Dedifferentiated amniotic fluid mesenchymal stem cell (primary cell): ENCODE results near the gene TNS3.
"Not testable (repeated sequence)": the region's sequence is repeated elsewhere in the genome, so short reads cannot be mapped to it uniquely, and the experiment has no call there.

ENCODE experiments used
- DNase-seq: peaks from one replicate; pipeline ENCODE4 v3.0.0-alpha.2; 2016; ENCODE audit errors: extremely low spot score

Gene TNS3

DNA sequence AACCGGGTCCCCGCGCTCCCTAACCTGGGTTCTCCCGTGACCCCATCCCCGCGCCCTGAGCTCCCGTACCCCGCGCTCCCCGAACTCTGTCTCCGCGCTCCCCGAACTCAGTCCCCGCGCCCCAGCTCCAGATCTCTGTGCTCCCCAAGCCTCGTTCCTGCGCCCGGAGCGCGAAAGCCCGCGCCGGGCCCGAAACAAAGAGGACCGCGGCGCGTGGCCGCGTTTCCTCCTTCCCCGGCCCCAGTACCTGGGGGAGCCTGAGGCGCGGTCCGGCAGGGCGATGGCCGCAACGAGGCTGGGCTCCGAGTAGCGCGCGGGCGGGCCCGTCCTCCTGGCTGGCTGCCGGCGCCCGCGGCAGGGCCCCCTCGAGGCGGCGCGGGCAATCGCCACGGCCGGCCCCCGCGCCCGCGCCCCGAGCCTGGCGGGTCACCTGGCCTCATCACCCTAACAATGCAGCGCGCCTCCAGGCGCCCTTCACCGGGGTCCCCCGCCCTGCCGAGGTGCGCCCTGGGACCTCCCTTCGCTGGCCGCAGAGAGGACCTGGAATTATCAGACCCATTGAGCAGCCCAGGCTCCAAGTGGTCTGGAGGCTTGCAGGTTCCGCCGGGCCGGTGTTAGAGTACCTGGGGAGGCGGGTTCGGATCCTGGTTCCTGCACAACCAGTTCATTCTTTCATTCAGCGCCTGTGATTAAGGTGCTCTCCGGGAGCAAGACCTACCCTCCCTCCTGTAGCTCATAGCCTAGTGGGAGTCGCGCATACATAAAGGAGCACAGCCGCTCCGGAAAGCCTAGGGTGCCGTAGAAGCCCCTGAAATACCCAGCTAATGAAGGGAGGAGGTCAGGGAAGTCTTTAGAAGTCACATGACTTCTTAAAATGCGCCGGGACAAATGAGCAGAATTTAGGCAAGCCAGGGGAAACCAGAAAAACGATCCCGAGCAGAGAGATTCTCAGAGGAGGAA, at the start of gene TNS3:
TNS3 (minus strand) TSS at position 308 of the 960 bp plus-strand sequence. CDS start 142,475 bp downstream, outside the sequence.
- no peak for DNase-seq

DNA sequence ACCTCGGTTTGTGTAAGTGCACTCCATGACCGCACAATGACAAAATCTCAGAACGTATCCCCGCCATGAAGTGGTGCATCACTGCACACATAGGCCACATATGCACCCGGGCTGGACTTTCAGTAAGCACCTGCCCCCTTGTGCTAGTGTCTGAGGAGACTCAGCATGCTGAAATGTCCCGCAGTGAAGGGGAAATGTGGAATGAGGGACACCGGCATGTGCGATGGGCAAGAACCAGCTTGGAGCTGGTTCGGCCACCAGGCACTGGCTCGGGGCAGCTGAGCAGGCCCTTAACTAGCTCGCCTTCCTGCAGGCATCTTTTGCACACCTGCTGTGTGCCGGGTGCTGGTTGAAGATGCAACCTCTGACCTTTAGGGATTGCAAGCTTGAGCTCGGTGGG, 49.8 kb upstream of the TNS3 start:
- no peak for DNase-seq

DNA sequence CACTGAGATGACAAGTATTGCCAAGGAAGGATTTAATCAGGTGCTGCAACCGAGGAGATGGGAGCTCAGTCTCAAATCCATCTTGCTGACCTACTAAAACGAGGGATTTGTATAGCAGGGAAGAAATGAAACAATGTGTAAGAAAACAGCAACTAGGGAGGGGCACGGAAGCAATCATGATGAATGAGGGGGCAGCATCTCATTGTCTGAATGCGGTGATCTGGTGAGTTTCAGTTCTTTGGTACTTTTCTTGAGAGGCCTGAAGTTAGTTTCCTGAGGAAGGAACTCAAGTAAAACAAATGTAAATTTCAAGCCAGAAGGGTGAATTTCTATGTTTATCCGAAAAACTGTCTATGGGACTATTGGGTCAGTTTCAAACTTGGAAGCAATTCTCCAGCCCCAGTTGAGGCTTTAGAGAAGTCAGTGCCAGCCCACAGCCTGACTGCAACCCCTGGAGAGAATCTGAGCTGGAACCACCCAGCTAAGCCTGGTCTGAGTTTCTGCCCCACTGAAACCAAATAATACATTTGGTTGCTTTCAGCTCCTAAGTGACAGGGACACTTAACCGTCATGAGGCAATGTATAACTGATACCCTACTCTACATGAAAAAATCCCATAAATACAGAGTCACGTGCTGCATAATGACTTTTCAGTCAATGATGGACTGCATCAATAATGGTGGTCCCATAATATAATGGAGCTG, 45.8 kb upstream of the TNS3 start:
- no peak for DNase-seq

DNA sequence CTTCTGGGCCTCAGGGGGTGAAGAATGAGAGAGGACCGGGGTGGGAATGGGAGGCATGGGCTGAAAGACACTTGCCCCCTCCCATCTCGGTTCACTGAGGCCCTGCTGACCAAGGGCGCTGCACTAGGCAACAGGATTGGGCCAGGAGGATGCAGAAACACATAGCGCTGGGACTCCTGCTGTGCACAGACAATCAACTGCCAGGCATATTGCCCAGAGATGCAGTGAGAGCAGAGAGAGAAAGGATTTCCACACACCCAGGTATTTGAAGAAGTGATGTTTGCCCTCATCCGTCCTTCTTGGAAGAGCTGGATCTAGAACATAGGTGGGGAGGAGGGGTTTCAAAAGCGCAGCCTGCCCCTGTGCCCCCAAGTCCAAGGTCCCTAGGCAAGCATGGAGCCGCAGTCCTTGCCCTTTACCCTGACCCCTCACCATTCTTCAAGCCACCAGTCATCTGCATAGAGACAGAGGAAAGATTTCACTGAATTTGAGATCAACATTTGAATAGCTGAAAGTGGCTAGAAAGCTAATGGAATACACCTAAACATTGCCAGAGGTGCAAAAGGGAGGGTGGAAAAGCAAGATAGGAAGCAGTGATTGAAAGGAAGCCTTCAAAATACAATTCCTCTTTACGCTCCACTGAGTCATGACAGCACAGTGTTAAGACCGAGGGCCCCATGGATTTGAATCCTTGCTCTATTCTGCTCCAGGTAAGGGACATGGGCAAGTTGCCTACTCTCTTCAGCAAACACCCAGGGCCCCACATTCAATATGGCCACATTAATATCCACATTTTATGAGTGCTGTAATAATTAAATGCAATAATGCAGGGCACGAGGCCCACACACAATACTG, 44.2 kb upstream of the TNS3 start:
- DNase-seq, result no peak

DNA sequence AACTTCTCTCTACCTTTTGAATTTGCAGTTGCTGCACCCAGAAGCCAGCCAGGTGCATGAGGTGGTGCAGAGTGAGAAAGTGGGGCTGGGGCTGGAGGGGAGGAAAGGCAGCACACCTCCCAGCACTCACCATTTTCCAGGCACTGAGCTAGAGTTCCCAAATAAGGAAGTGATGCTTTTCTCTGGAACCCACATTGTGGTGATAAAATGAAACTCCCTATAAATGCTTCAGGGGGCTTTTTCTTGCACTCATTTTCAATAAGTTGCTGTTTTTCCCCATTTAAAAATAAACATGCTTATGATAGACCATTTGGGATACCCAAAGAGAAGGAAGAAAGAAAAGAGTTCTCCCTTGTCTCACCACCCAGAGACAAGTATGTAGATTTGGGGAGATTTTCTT, 42.8 kb upstream of the TNS3 start:
- no peak for DNase-seq

DNA sequence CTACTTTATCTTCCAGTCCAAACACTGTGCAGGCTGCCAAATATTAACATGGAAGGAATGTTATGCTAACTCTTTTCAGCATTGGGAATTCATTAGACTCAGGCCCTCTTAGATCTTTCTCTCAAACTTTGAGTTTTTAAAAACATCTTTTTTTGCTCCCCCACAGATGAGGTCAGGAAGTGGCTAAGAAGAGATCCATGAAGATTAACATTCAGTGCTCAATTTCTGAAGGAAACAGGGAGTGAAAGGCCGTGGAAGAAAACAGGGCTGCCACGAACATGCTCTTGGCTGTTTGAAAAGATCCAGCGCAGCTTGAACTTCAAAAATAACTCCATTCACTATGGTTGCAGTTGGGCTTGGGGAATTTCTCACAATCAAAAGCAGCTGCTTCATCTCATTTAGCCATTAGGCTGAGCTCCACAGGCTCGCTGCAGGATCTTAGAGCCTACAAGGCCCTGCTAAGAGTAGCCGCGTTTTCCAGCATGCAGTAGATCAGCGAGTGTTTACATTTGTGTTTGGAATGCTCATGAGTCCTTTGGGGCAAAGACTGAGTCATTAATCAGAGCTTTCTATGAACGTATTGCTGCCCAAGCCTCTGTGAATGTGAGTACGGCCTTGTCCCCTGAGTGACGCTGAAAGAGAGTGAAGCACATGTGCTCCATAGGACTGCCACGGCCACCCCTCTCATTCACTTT, 41.2 kb upstream of the TNS3 start:
- DNase-seq, result peak; percentile 89

DNA sequence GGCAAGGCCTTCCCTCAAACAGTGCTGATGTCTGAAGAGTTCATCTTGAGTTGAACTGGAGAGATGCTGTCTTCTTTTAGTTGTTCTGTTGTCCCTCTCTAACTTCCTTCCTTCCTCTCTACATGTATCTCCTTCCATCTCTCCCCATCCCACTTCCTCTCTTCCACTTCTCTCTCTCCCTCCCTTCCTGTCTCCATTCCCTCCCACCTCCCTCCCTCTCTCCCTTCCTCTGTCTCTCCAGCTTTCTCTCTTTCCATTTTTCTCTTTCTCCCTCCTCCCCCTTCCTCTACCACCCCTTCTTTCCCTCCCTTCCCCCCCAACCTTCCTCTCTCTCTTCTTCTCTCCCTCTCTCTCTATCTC, 40.7 kb upstream of the TNS3 start:
- no peak for DNase-seq

DNA sequence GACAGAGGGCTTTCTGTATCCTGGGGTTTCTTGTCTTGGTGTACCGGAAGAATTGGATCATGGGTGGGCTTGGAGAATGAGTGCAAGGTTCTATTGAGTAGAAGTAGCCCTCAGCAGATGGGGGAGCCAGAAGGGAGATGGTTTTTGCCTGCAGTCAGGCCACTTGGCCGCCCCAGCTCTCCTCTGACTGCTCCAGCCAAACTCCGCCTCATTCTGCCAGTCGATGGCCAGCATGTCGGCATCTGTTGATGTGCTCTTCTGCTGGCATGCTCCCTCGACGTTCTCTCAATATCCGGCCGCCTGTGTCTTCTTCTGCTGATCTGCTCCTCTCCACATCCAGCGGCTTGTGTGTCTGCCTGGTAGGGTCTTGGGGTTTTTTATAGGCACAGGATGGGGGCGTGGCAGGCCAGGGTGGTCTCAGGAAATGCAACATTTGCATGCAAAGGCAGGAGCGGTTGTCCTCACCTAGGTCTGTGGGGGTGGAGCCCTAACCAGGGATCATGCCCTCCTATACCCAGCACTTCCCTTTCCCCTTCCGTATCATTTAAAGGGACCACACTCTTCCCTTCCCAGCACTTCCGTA, 40.2 kb upstream of the TNS3 start:
- no peak for DNase-seq

DNA sequence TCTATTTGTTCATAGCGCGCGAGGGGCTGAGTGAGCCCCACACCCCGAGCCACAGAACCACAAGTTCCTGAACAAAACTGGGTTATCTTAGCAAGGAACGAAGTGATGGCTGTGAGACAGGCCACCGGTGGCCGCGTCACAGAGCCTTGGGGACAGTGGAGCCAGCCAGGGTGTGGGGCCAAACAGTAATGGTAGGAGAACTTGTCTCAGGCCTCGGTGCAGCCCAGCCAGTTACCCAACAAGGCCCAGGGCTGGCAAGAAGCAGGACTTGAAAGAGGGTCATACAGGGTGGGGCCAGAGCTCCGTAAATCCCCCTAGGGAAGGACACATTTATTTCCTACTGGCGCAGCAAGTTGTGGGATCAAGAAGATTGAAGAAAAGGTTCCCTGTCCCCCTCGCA, 39.4 kb upstream of the TNS3 start:
- no peak for DNase-seq

DNA sequence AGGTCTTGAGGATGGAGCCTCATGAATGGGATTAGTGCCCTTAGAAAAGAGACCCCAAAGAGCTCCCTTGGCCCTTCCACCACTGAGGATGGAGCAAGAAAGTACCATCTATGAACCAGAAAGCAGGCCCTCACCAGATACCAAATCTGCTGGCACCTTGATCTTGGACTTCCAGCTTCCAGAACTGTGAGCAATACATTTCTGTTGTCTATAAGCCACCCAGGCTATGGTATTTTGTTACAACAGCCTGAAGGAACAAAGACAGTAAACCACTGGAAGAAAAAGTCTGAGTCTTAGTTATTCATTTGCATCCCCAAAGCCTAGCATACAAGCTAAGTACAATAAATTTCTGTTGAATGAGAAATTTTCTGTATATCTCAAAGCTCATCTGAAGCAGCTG, 37.9 kb upstream of the TNS3 start:
- no peak for DNase-seq

DNA sequence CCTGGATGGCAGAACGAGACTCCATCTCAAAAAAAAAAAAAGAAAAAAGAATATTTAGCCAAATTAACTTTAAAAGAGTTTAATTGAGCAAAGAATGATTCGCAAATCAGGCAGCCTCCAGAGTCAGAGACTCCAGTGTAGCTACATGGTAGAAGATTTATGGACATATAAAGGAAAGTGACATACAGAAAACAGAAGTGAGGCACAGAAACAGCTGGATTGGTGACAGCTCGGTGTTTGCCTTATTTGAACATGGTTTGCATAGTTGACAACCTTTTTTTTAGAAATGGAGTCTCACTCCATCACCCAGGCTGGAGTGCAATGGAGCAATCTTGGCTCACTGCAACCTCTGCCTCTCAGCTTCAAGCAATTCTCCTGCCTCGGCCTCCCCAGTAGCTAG, 35.2 kb upstream of the TNS3 start:
- DNase-seq, result no peak

DNA sequence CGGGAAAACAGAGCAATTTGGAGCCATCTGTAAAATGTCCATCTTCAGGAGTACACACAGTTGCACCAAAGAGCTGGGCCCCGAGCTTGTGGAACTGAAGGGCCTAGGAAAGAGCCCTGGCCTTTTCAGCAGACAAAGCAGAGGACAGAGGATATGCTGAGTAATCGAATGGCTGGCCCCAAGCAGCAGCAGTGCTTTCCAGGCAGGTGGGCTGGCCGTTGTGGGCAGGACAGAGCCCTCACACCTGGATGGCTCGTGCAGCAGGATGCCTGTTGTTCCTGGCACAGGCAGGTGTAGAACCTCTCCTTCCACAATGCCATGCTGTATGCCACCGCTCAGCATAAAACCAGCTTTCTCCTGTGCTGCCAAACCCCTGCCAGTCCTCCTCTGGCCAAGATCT, 32.5 kb upstream of the TNS3 start:
- DNase-seq, result no peak

DNA sequence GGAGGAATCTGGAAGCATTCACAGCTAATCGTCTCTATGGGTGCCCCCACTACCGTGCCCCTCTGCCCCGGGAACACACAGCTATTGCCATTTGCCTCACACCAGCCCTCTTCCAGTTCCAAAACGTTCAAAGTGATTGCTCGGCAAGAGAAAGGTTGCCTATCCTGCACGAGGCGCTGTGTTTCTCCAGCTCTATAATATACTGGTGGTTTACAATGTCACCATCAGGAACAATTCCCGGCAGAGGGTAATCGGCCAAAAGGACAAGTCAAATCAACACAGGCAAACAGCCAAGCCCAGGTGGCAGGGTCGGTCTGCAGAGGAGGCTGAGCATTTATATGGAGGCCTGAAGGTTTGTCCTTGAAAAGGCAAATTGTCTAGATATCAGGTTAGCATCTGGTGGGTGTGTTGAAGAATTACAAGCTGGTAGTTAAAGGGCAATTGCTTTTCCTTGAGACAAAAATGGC, 29.2 kb upstream of the TNS3 start:
- no peak for DNase-seq

DNA sequence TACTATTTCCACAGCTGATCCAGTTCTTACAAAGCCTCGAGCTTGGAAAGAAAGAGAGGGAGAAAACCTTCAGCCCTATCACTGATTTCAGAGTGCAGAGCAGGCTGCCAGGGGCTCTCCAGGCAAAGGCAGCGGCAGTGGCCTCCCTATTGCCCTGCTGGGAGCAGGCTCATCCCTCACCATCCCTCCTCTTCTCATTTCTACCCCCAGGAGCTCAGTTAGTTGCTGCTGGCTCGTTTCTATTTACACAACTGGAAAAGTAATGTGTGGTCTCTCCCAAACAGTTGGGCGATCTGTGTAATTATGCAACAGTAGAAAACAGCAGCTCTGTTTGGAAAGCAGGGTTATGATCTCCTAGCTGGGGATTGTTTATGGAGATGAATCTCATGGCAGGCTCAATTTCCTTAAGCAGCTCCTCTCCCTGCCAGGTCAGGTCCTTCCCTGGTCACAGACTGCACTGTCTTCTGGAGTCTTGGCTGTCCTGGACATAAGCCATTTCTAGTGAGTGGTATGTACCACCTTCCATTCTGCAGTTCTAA, 28.7 kb upstream of the TNS3 start:
- peak; percentile 45 for DNase-seq

DNA sequence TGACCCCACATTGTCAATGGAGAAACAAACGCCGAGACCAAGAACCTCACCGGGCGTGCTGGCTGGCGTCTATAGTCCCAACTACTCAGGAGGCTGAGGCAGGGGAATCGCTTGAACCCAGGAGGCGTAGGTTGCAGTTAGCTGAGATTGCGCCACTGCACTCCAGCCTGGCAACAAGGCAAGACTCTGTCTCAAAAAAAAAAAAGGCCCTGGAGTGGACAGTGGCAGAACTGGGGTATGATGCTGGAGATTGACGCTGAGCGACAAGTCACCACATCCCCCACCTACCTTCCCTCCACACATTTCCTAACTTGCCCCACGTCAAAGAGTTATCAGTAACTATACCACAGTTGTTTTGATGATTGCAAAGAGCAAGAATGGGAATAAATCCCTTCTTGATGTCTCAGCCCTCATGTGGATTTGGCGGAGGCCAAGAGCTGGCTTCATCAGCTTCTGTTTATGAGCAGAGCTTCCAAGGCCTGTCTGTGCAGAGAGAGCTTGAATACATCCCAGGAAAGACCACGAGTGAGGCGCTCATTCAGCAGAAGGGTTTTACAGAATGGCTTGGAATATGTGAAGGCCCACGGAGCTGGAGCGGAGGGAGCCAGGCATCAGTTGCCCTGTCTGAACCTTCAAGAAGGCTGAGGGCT, 28.0 kb upstream of the TNS3 start:
- no peak for DNase-seq

DNA sequence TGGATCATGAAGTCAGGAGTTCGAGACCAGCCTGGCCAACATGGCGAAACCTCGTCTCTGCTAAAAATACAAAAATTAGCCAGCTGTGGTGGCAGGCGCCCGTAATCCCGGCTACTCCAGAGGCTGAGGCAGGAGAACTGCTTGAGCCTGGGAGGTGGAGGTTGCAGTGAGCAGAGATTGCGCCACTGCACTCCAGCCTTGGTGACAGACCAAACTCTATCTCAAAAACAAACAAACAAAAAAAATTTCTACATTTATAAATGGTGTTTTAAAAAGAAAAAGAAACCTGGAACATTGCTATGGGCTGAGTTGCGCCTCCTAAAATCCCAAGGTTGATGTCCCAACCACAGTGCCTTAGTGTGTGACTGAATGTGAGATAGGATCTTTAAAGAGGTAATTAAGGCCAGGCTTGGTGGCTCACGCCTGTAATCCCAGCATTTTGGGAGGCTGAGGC, 24.7 kb upstream of the TNS3 start:
- not testable (repeated sequence) for DNase-seq

DNA sequence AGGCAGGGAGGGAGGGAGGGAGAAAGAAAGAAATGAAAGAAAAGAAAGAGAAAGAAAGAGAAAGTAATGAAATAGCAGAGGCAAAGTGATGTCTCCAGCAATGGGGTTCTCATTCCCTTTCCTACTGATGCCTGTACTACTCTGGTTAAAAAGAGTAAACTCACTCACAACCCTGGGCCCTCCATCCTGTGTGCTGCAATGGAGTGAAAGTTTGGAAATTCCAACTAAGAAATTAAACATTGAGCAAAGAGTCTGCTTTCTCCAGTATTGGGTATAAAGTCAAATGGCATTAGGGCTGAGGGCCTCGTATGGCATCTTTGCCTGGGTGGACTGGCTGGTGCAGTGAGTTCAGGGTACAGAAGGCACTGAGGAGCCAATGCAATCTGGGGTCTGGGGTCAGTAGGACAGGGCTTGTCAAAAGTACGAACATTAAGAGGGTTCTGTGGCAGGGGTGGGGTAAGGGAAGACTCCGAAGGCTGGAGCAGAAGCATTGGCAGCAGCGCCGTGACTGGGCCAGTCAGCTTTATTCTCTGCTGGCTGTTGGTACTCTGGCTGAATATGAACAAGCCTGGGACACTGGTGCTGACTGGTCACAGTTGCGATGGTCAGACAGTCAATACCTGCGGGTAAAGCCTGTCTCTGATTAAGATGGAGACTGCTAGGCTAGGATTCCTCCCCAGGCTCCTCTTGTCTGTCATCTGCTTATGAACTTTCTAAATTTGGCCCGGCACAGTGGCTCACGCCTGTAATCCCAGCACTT, 24.1 kb upstream of the TNS3 start:
- no peak for DNase-seq

DNA sequence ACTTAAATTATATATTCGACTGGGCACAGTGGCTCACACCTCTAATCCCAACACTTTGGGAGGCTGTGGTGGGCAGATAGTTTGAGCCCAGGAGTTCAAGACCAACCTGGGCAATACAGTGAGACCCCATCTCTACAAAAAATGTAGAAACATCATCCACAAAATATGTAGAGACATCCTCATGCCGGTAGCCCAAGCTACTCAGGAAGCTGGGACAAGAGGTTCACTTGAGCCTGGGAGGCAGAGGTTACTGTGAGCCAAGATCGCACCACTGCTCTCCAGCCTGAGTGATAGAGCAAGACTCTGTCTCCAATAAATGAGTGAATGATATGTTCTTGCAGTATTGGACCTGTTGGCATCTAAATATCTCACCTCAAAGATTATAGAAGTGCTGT, 22.6 kb upstream of the TNS3 start:
- DNase-seq, result no peak

DNA sequence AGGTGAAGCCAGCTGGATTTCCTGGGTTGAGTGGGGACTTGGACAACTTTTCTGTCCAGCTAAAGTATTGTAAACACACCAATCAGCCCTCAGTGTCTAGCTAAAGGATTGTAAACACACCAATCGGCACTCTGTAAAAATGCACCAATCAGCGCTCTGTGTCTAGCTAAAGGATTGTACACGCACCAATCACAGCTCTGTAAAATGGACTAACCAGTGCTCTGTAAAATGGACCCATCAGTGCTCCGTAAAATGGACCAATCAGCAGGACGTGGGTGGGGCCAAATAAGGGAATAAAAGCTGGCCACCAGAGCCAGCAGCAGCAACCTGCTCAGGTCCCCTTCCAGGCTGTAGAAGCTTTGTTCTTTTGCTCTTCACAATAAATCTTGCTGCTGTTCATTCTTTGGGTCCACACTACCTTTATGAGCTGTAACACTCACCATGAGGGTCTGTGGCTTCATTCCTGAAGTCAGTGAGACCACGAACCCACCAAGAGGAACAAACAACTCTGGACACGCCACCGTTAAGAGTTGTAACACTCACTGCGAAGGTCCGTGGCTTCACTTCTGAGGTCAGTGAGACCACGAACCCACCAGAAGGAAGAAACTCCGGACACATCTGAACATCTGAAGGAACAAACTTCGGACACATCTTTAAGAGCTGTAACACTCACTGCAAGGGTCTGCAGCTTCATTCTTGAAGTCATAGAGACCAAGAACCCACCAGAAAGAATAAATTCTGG, 21.8 kb upstream of the TNS3 start:
- DNase-seq, result not testable (repeated sequence)
